Colonic mucosa (tissue), 4 donors: ENCODE results near the gene TBX10. TPM values are rescaled to one million over a fixed set of nuclear protein-coding genes. Genes with fewer than 3 reads are reported as not detected.
"Not testable (repeated sequence)": the region's sequence is repeated elsewhere in the genome, so short reads cannot be mapped to it uniquely, and the experiment has no call there.

Experiments used
- DNase-seq: peaks from one replicate; pipeline ENCODE4 v3.0.0-alpha.2; 2020
- H3K27ac ChIP-seq: fragments of 200-600 bp; one replicate; pipeline ENCODE4 v1.8.0; 2021
- H3K27me3 ChIP-seq: fragments of 200-600 bp; one replicate; pipeline ENCODE4 v1.8.0; 2021
- H3K36me3 ChIP-seq: fragments of 200-600 bp; one replicate; pipeline ENCODE4 v1.8.0; 2021
- H3K4me1 ChIP-seq: fragments of 200-600 bp; one replicate; pipeline ENCODE4 v1.8.0; 2021; ENCODE audit warnings: mild to moderate bottlenecking
- H3K4me3 ChIP-seq: fragments of 200-600 bp; one replicate; pipeline ENCODE4 v1.8.0; 2021
- H3K9ac ChIP-seq, 2 donors: one replicate each; pipeline ENCODE4 v1.7.0; 2013; ENCODE audit warnings: control low read depth in 2 of 2, low read depth in 2 of 2, low read length in 2 of 2
- H3K9me3 ChIP-seq: fragments of 200-600 bp; one replicate; pipeline ENCODE4 v1.8.0; 2021
- CTCF ChIP-seq: fragments of 200-600 bp; IDR thresholded peaks from one replicate; pipeline ENCODE4 v1.8.0; 2022; ENCODE audit warnings: antibody characterized with exemption, mild to moderate bottlenecking
- intact Hi-C: fragments of 100-400 bp; cut with DNase I; formaldehyde crosslinking; loops from one replicate; pipeline ENCODE4 v1.14.1; 2022
- total RNA-seq, 2 donors: library from RNA; stranded (reverse); fragmentation: NEBNext Ultra II Directional in 1 of 2; extraction: Animal tissue kit (Norgen Biotek cat#: 25700) in 1 of 2; gene quantifications; one replicate each; pipeline ENCODE4 v1.2.1, GENCODE V29; 2021
- donor health status: healthy.
- donor health status: DM: no; HTN: no; CAD: no.
- donor health status: DM: no; HTN: no; CAD: no.

The TBX10 gene
- total RNA-seq, 2 donors from 2014 or later = 7.8 to 19.3 TPM

- no peak overlapping the region for H3K4me3 ChIP-seq
- TF ChIP-seq CTCF = no peak
- intact Hi-C loops = no loop called here
- no peak overlapping the region for H3K9ac ChIP-seq
- no peaks in the 10 kb centered on the region for H3K4me1 ChIP-seq
- no peak for DNase-seq
- no peaks in the 10 kb centered on the region for H3K36me3 ChIP-seq
- H3K27ac ChIP-seq = no peak overlapping the region
- no peaks in the 10 kb centered on the region for H3K27me3 ChIP-seq
- H3K9me3 ChIP-seq = no peaks in the 10 kb centered on the region
Measured at GRCh38 chr11:67592880-67593564, 46.5 kb downstream of the TBX10 start.

GRCh38 chr11:67588899-67589415, 50.6 kb downstream of the TBX10 start:
- intact Hi-C loops, H3K27me3 ChIP-seq, H3K9ac ChIP-seq, H3K36me3 ChIP-seq, H3K9me3 ChIP-seq, H3K4me3 ChIP-seq, H3K27ac ChIP-seq, DNase-seq, H3K4me1 ChIP-seq: not testable (repeated sequence)

- H3K36me3 ChIP-seq = no peaks in the 10 kb centered on the region
- no peaks in the 10 kb centered on the region for H3K27me3 ChIP-seq
- no peak for DNase-seq
- H3K27ac ChIP-seq = no peak overlapping the region
- no peak overlapping the region for H3K9ac ChIP-seq
- no peaks in the 10 kb centered on the region for H3K9me3 ChIP-seq
- no peak for TF ChIP-seq CTCF
- H3K4me3 ChIP-seq = no peak overlapping the region
- intact Hi-C loops = no loop called here
- no peaks in the 10 kb centered on the region for H3K4me1 ChIP-seq
Measured at GRCh38 chr11:67588136-67588503, 51.4 kb downstream of the TBX10 start.

- no peak for DNase-seq
- intact Hi-C loops = no loop called here
- no peak for TF ChIP-seq CTCF
- Histone ChIP-seq H3K27ac (no peak overlapping the region), H3K9ac (no peak overlapping the region), H3K9me3 (no peaks in the 10 kb centered on the region), H3K36me3 (no peaks in the 10 kb centered on the region), H3K4me3 (no peak overlapping the region), H3K27me3 (no peaks in the 10 kb centered on the region), H3K4me1 (no peaks in the 10 kb centered on the region)
Measured at GRCh38 chr11:67586568-67587250, 52.9 kb downstream of the TBX10 start.

GRCh38 chr11:67585911-67586310, 53.7 kb downstream of the TBX10 start:
- Histone ChIP-seq H3K4me1 (no peaks in the 10 kb centered on the region), H3K9ac (no peak overlapping the region), H3K9me3 (no peaks in the 10 kb centered on the region), H3K36me3 (no peaks in the 10 kb centered on the region), H3K27me3 (no peaks in the 10 kb centered on the region), H3K27ac (no peak overlapping the region), H3K4me3 (no peak overlapping the region)
- no peak for DNase-seq
- TF ChIP-seq CTCF = no peak
- intact Hi-C loops = no loop called here
